ENCODE results near the gene NOL4L. TPM values are rescaled to one million over a fixed set of nuclear protein-coding genes. Genes with fewer than 3 reads are reported as not detected.

The NOL4L gene
- total RNA-seq, 1 experiment from 2014 or later = 31.7 TPM

DNA sequence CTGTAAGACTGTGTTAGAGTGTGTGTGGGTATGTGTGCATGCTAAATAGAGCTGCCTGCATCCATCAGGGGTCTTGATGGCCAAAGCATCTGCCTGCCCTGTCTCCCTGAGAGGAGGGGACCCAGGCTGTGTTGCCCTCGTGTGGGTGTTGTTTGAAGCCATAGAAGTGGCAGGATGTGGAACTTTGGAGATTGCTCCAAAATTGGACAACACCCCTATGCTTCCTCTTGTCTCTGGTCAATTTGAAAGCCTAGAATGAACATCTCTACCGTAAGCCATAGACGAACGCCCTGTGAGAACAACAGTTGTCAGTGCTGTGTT is 144.4 kb downstream of the NOL4L start:
- Histone ChIP-seq H2AK5ac (ENCODE audit: insufficient read length, low read length) (no peak overlapping the region), H4K8ac (replicated peaks; ENCODE audit: insufficient read length, low read depth, low read length) (no peak overlapping the region), H3K23me2 (ENCODE audit: insufficient read length, low read depth, low read length, poor library complexity, severe bottlenecking) (no peaks in the 10 kb centered on the region), H2BK12ac (ENCODE audit: insufficient read length, low read depth, low read length) (no peak overlapping the region), H3K9me3 (ENCODE audit: control insufficient read depth, low read depth, low read length) (no peaks in the 10 kb centered on the region), H3K4me2 (ENCODE audit: insufficient read depth, insufficient read length, low read length) (no peak overlapping the region), H4K91ac (ENCODE audit: insufficient read length, low read depth, low read length) (no peak overlapping the region), H4K20me1 (ENCODE audit: control insufficient read depth, insufficient read depth, insufficient read length) (no peaks in the 10 kb centered on the region), H4K5ac (ENCODE audit: insufficient read length, low read depth, low read length) (no peak overlapping the region), H3K56ac (ENCODE audit: insufficient read length, low read depth, low read length) (no peak overlapping the region), H3K4me1 (ENCODE audit: insufficient read depth, low read length) (no peaks in the 10 kb centered on the region), H3K18ac (ENCODE audit: insufficient read length, low read depth, low read length) (no peak overlapping the region), H3K14ac (ENCODE audit: insufficient read depth, low read length) (no peak overlapping the region), H2BK15ac (ENCODE audit: low read depth, low read length) (no peak overlapping the region), H3K9ac (ENCODE audit: extremely low read depth, insufficient read length, low read length) (no peak overlapping the region), H3K27me3 (ENCODE audit: insufficient read depth, low read length) (no peaks in the 10 kb centered on the region), H2BK5ac (ENCODE audit: insufficient read length, low read length) (no peak overlapping the region), H3K4ac (ENCODE audit: low read depth, low read length) (no peak overlapping the region), H3K23ac (ENCODE audit: insufficient read length, low read depth, low read length) (no peak overlapping the region), H3K79me2 (ENCODE audit: insufficient read depth, low read length) (no peaks in the 10 kb centered on the region), H3T11ph (ENCODE audit: low read length) (no peak overlapping the region), H2AFZ (ENCODE audit: low read length) (no peak overlapping the region), H2BK20ac (ENCODE audit: low read depth, low read length, poor library complexity, severe bottlenecking) (no peak overlapping the region), H3K79me1 (ENCODE audit: insufficient read depth, low read depth, low read length, poor library complexity, severe bottlenecking) (no peaks in the 10 kb centered on the region), H3K27ac (ENCODE audit: insufficient read length, low read depth, low read length) (no peak overlapping the region), H2BK120ac (ENCODE audit: low read depth, low read length, poor library complexity, severe bottlenecking) (no peak overlapping the region)
- no CpG with 5 or more reads among the region's 4 CpGs for WGBS (ENCODE audit: extremely low coverage, insufficient read length, low lambda C conversion rate)
- no peak for DNase-seq
- peaks cover 28 to 30% of the 10 kb centered on the region in 2 experiments for H3K4me1 Mint-ChIP-seq
- H3K36me3 Mint-ChIP-seq (ENCODE audit: insufficient read depth in 1 of 3, low read depth in 3 of 3) = peaks cover 5 to 25% (median 13%) of the 10 kb centered on the region in 3 experiments; a peak in 5 of 7 replicates
- H3K27me3 Mint-ChIP-seq (ENCODE audit: low read depth) = no peaks in the 10 kb centered on the region
- TF ChIP-seq, protein P1, sequence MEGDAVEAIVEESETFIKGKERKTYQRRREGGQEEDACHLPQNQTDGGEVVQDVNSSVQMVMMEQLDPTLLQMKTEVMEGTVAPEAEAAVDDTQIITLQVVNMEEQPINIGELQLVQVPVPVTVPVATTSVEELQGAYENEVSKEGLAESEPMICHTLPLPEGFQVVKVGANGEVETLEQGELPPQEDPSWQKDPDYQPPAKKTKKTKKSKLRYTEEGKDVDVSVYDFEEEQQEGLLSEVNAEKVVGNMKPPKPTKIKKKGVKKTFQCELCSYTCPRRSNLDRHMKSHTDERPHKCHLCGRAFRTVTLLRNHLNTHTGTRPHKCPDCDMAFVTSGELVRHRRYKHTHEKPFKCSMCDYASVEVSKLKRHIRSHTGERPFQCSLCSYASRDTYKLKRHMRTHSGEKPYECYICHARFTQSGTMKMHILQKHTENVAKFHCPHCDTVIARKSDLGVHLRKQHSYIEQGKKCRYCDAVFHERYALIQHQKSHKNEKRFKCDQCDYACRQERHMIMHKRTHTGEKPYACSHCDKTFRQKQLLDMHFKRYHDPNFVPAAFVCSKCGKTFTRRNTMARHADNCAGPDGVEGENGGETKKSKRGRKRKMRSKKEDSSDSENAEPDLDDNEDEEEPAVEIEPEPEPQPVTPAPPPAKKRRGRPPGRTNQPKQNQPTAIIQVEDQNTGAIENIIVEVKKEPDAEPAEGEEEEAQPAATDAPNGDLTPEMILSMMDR (conservative IDR thresholded peaks at IDR 0.05) = no peak
- no peak overlapping the region for H3K27ac Mint-ChIP-seq
- H3K9me3 Mint-ChIP-seq = no peaks in the 10 kb centered on the region
- H3K4me3 Mint-ChIP-seq = no peak overlapping the region
